ENCODE data around the gene ATP5IF1.

The ATP5IF1 gene

DNA sequence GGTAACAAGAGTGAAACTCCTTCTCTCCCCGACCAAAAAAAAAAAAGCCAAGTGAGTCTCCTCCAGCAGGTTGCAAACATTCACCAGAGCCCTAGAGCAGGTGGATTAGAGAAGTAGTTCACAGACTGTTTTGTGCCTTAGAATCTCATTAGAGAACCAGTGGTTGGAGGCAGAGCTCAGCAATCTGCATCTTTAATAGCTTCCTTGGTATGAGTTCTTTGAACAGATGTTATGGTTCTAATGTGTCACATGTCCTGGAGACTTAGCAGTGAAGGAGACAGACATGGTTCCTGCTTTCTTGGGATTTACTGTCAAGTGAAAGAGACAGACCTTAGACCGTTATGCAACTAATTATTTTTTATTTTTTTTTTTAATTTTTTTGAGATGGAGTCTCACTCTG is 50.2 kb downstream of the ATP5IF1 start:
- DNase-seq (ENCODE audit: extremely low read depth, low read depth) = no peak
- TF ChIP-seq CTCF (IDR thresholded peaks at IDR 0.05; ENCODE audit: low read depth, low read length, missing control alignments) = no peak
- H3K4me3 ChIP-seq (replicated peaks; ENCODE audit: low read depth, low read length) = no peak overlapping the region

All from HFF-Myc (cell line).